ENCODE measurements around the gene SLC1A6.
"Not testable (repeated sequence)": the region's sequence is repeated elsewhere in the genome, so short reads cannot be mapped to it uniquely, and the experiment has no call there.

The SLC1A6 gene

GRCh38 chr19:14954071-14954655 is 25.5 kb downstream of the SLC1A6 start:
- DNase-seq: no peak

- DNase-seq: no peak
These were observed 26.9 kb downstream of the SLC1A6 start for GRCh38 chr19:14952767-14953166.

GRCh38 chr19:14950421-14950820 is 29.2 kb downstream of the SLC1A6 start:
- no peak for DNase-seq

GRCh38 chr19:14949876-14950275 is 29.8 kb downstream of the SLC1A6 start:
- no peak for DNase-seq

- not testable (repeated sequence) for DNase-seq
These were observed 30.3 kb downstream of the SLC1A6 start for GRCh38 chr19:14949413-14949812.

GRCh38 chr19:14944456-14944855 is 35.2 kb downstream of the SLC1A6 start:
- DNase-seq: no peak

- DNase-seq: no peak
These were observed 36.1 kb downstream of the SLC1A6 start for GRCh38 chr19:14943601-14944000.

GRCh38 chr19:14941189-14941588 is 38.5 kb downstream of the SLC1A6 start, which contains the start of gene OR7C2:
TSS of gene OR7C2 (plus strand) at chr19:14941489. CDS start at chr19:14941489, 0 bp downstream.
- no peak for DNase-seq

GRCh38 chr19:14940266-14940665 is 39.4 kb downstream of the SLC1A6 start:
- DNase-seq: no peak

GRCh38 chr19:14933506-14933905 is 46.2 kb downstream of the SLC1A6 start:
- DNase-seq: no peak

GRCh38 chr19:14916848-14917247 is 62.8 kb downstream of the SLC1A6 start:
- DNase-seq: no peak

- DNase-seq: no peak
These were observed 64.5 kb downstream of the SLC1A6 start for GRCh38 chr19:14915116-14915515.

GRCh38 chr19:14906711-14907110 is 73.0 kb downstream of the SLC1A6 start:
- DNase-seq: no peak

- DNase-seq: no peak
These were observed 77.9 kb downstream of the SLC1A6 start for GRCh38 chr19:14901675-14902260.

All from fibroblast of skin of right quadriceps (primary cell).